Lung (tissue), 12 donors: ENCODE results near the gene CCDC89. TPM values are rescaled to one million over a fixed set of nuclear protein-coding genes. Genes with fewer than 3 reads are reported as not detected.
A peak's percentile ranks its signal among the peaks of the same experiment; 100 is the strongest.

Experiments
- ATAC-seq: fragments of 200-7000 bp; cut with Tn5 transposase; one replicate; pipeline ENCODE4 v1.9.1; 2020; ENCODE audit warnings: moderate number of reproducible peaks; ENCODE audit not compliant: insufficient read depth, low FRiP score
- DNase-seq, 3 donors: peaks; one replicate each; pipeline ENCODE4 v3.0.0-alpha.2; 2013 to 2017
- H3K27ac ChIP-seq, 2 donors: one replicate each; pipeline ENCODE4 v1.5.1; 2013; ENCODE audit warnings: mild to moderate bottlenecking in 2 of 2, moderate library complexity in 2 of 2, control low read depth in 1 of 2, inconsistent platforms in 1 of 2, low read depth in 1 of 2, low read length in 1 of 2
- H3K27me3 ChIP-seq, 3 donors: one replicate each; pipeline ENCODE4 v1.5.1; 2013; ENCODE audit warnings: low read length in 2 of 3; ENCODE audit not compliant: control insufficient read depth in 3 of 3, insufficient read depth in 3 of 3
- H3K36me3 ChIP-seq, 4 donors: one replicate each; pipeline ENCODE4 v1.5.1; 2013; ENCODE audit warnings: low read length in 4 of 4, mild to moderate bottlenecking in 1 of 4, moderate library complexity in 1 of 4; ENCODE audit not compliant: control insufficient read depth in 4 of 4, insufficient read depth in 4 of 4
- H3K4me1 ChIP-seq, 5 donors: one replicate each; pipeline ENCODE4 v1.5.1; 2013; ENCODE audit warnings: low read length in 5 of 5, mild to moderate bottlenecking in 2 of 5, moderate library complexity in 1 of 5; ENCODE audit not compliant: control insufficient read depth in 5 of 5, insufficient read depth in 5 of 5
- H3K4me3 ChIP-seq: one replicate; pipeline ENCODE4 v1.5.1; 2013; ENCODE audit warnings: mild to moderate bottlenecking, control low read depth, moderate library complexity
- H3K9ac ChIP-seq, 2 donors: one replicate each; pipeline ENCODE4 v1.5.1; 2013; ENCODE audit warnings: low read length in 2 of 2, control low read depth in 1 of 2; ENCODE audit not compliant: insufficient read depth in 1 of 2
- H3K9me3 ChIP-seq, 4 donors: one replicate each; pipeline ENCODE4 v1.5.1; 2013; ENCODE audit warnings: low read length in 3 of 4, mild to moderate bottlenecking in 1 of 4, moderate library complexity in 1 of 4; ENCODE audit not compliant: control insufficient read depth in 4 of 4, insufficient read depth in 3 of 4
- WGBS, 2 donors: extraction: QIAGEN DNeasy Blood & Tissue Kit; methylation state at CpG; one replicate each; pipeline ENCODE4 v1.1.7; 2013; 5-methylcytosine and 5-hydroxymethylcytosine counted together
- polyA plus RNA-seq, 2 donors: library from polyadenylated mRNA; stranded (reverse); fragments of 200-250 nt; gene quantifications; one replicate each; pipeline ENCODE4 v1.2.1, GENCODE V29; 2013
- total RNA-seq, 2 donors: library from RNA; depleted of rRNA in 1 of 2; stranded (reverse); fragments of >200 nt in 1 of 2; gene quantifications; one replicate each; pipeline ENCODE4 v1.2.1, GENCODE V29; 2014 to 2021
- TF ChIP-seq, protein P1 (sequence below): IDR thresholded peaks from 2 replicates; pipeline ENCODE4 v1.5.1; 2012; ENCODE audit warnings: mild to moderate bottlenecking; ENCODE audit errors: control extremely low read depth, extremely low read depth
- donor health status: control.
- donor health status: control.
- donor health status: Bipolar disorder and iron deficiency.
- donor health status: healthy.
- donor health status: DM: yes; HTN: yes; CAD: no.

Gene CCDC89
- total and polyA plus RNA-seq, 4 donors: 0.65 to 6.5 (median 3.1) TPM

- Histone ChIP-seq H3K9ac (peak overlapping the region; percentile 75 to 81), H3K4me3 (peak overlapping the region; percentile 52), H3K27ac (no peak overlapping the region), H3K9me3 (no peaks in the 10 kb centered on the region), H3K27me3 (no peaks in the 10 kb centered on the region), H3K36me3 (no peaks in the 10 kb centered on the region), H3K4me1 (peaks cover 0 to 58% (median 7%) of the 10 kb centered on the region in 5 donors)
- 23 to 27% methylated on average over 37 to 43 of the region's 43 CpGs for WGBS, 2 donors
- DNase-seq (peak; percentile 84 to 89 (median 87)), ATAC-seq (peak; percentile 48)
- TF ChIP-seq, protein P1, sequence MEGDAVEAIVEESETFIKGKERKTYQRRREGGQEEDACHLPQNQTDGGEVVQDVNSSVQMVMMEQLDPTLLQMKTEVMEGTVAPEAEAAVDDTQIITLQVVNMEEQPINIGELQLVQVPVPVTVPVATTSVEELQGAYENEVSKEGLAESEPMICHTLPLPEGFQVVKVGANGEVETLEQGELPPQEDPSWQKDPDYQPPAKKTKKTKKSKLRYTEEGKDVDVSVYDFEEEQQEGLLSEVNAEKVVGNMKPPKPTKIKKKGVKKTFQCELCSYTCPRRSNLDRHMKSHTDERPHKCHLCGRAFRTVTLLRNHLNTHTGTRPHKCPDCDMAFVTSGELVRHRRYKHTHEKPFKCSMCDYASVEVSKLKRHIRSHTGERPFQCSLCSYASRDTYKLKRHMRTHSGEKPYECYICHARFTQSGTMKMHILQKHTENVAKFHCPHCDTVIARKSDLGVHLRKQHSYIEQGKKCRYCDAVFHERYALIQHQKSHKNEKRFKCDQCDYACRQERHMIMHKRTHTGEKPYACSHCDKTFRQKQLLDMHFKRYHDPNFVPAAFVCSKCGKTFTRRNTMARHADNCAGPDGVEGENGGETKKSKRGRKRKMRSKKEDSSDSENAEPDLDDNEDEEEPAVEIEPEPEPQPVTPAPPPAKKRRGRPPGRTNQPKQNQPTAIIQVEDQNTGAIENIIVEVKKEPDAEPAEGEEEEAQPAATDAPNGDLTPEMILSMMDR: no peak
Observed at GRCh38 chr11:85682330-85683305, 3.4 kb downstream of the CCDC89 start.

- H3K9me3 ChIP-seq: no peaks in the 10 kb centered on the region
- H3K4me3 ChIP-seq: no peak overlapping the region
- no peak for DNase-seq
- H3K9ac ChIP-seq: no peak overlapping the region
- H3K27me3 ChIP-seq: no peaks in the 10 kb centered on the region
- no peak for ATAC-seq
- no peak overlapping the region for H3K27ac ChIP-seq
- no peaks in the 10 kb centered on the region for H3K36me3 ChIP-seq
- H3K4me1 ChIP-seq: peaks cover 0 to 47% (median 7%) of the 10 kb centered on the region in 5 donors
- TF ChIP-seq, protein P1: no peak
- 73 to 90% methylated on average over 1 of the region's 1 CpG for whole genome bisulfite sequencing, 2 donors
Observed at GRCh38 chr11:85680897-85681296, 5.1 kb downstream of the CCDC89 start.

- Histone ChIP-seq H3K4me1 (peaks cover 0 to 34% (median 7%) of the 10 kb centered on the region in 5 donors), H3K9ac (no peak overlapping the region), H3K36me3 (no peaks in the 10 kb centered on the region), H3K9me3 (peaks cover 0 to 1% (median 0%) of the 10 kb centered on the region in 4 donors), H3K27ac (no peak overlapping the region), H3K27me3 (no peaks in the 10 kb centered on the region), H3K4me3 (no peak overlapping the region)
- TF ChIP-seq, protein P1: no peak
- DNase-seq (peak in 1 of 3 donors; percentile 37), ATAC-seq (no peak)
- WGBS, 2 donors: 67 to 87% methylated on average over 4 of the region's 4 CpGs
Observed at GRCh38 chr11:85679576-85679975, 6.4 kb downstream of the CCDC89 start.
